Limb (tissue), 2 donors: ENCODE measurements around the gene PHB1.
"Not testable (repeated sequence)": the region's sequence is repeated elsewhere in the genome, so short reads cannot be mapped to it uniquely, and the experiment has no call there.

ENCODE experiments used
- DNase-seq, 2 donors: peaks; one replicate each; pipeline ENCODE4 v3.0.0-alpha.2; 2016; ENCODE audit errors: extremely low spot score in 2 of 2

PHB1 gene

DNA sequence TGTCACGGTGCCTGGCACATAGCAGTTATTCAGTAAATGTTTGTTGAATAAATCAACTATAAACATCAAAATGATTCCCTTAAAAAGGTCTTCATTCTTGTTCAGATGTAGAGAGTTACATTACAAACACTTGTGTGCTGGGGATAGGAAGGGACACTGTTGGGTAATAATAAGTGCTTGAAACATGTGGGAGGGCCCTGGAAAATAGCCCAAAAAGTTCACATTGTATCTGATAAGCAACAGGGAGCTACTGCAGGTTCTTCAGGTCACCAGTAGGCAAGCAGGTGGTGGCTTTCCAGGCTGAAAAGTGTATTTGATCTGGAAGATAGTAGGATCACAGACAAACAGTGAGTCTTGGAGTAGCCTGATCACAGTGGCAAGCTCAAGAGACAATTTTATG, 33.6 kb downstream of the PHB1 start:
- no peak for DNase-seq

DNA sequence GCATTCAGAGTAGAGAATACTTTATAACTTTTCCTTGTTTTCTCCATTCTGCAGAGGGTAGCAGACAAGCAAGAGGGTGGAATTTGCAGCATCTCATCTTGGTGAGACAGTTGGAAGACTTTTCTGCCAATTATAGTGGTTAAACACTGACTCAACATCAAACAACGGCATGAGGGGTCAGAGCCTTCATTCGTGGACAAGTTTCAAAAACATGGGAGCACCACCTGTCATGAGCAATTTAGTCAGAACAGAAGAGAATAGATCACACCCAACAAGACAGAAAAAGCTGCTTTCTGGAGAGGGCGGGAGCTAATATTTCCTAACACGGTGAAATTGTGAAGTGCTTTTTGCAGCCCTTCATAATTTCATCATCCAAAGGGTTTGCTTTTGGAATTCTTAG, 34.8 kb downstream of the PHB1 start:
- DNase-seq, result no peak

GRCh38 chr17:49378311-49378710, 36.4 kb downstream of the PHB1 start:
- no peak for DNase-seq

- DNase-seq, result no peak
Observed at GRCh38 chr17:49375544-49375943, 39.1 kb downstream of the PHB1 start.

DNA sequence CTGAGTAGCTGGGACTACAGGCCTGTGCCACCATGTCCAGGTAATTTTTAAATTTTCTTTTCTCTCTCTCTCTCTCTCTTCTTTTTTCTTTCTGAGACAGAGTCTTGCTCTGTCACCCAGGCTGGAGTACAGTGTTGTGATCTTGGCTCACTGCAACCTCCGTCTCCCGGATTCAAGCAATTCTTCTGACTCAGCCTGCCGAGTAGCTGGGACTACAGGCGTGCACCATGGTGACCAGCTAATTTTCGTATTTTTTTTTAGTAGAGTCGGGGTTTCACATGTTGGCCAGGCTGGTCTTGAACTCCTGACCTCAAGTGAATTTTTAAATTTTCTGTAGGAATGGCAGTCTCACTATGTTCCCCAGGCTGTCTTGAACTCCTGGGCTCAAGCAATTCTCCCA, 41.6 kb downstream of the PHB1 start:
- DNase-seq, result no peak

DNA sequence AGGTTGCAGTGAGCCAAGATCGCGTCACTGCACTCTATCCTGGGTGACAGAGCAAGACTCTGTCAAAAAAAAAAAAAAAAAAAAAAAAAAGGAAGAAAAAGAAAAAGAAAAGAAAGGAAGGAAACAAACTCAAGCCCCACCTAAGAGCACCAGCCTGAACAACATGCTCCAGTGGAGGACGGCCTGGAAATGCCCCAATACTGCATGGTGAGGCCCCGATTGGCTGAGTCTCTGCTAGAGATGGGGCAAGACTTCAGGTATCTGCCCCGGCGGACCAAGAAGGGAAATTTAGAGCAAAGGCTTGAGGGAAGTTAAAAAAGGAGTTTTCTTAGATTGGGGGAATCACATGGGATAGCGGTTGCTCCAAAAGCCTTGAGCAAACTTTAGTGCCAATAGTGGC, 42.3 kb downstream of the PHB1 start:
- DNase-seq, result no peak

GRCh38 chr17:49370971-49371834, 43.5 kb downstream of the PHB1 start:
- no peak for DNase-seq

DNA sequence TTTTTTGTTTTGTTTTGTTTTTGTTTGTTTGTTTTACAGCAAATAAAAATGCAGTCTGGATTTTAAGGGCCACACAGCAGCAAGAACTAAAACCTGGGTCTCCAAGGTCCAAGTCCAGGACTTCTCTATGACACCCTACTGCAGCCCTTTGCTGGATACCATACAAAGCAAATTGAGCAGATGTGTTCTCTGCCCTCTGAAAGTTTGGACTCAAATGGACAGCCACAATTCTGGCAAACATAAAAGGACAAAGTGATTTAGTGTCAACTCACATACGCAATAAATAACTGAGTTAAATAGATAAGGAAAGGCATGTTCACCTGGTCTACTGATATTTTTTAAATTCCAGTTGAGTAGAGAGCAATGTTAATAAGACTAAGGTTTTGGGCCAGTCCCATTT, 44.9 kb downstream of the PHB1 start:
- DNase-seq, result no peak

- no peak for DNase-seq
Observed at GRCh38 chr17:49369089-49369488, 45.6 kb downstream of the PHB1 start.

DNA sequence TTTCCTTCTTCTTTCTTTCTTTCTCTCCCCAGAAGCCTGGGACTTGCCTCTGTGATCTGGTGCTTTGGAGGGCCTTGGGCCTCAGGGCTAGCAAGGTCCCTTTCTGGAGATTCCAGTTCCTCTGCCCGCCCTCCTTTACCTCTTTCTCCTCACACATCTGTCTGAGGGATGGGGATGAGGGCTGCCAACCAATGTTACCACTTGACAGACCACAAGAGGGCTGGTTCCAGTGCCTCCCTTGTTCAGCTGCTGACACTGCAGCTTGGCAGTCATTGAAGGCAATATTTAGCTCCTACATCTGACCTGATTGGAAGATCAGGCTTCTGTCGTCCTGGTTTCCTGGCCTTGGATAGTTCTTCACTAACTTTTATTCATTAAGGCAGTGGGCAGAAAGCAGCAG, 49.0 kb downstream of the PHB1 start:
- no peak for DNase-seq

DNA sequence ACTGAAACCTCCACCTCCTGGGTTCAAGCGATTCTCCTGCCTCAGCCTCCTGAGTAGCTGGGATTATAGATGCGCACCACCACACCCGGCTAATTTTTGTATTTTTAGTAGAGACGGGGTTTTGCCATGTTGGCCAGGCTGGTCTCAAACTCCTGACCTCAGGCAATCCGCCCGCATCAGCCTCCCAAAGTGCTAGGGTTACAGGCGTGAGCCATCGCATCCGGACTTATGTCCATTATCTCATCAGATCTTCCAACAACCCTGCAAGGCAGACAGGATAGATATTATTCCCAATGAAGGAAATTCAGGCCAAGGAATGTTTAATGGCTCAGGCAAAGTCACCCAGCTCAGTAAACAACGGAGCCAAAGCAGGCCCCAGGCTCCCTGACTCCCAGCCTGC, 49.6 kb downstream of the PHB1 start:
- DNase-seq, result not testable (repeated sequence)

DNA sequence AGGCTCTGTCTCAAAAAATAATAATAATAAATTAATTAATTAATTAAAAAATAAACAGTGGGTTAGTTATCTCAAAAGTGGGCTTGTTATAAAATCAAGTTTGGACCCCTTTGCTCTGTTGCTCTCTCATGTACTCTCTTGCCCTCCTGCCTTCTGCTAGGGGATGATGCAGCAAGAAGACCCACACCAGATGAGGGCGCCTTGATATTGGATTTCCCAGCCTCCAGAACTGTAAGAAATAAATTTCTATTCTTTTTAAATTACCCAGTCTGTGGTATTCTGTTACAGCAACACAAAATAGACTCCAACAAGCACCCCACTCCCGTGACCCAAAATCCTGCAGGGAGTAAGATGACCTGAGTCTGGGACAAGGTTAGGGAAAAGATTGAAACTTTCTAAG, 50.6 kb downstream of the PHB1 start:
- DNase-seq, result no peak

DNA sequence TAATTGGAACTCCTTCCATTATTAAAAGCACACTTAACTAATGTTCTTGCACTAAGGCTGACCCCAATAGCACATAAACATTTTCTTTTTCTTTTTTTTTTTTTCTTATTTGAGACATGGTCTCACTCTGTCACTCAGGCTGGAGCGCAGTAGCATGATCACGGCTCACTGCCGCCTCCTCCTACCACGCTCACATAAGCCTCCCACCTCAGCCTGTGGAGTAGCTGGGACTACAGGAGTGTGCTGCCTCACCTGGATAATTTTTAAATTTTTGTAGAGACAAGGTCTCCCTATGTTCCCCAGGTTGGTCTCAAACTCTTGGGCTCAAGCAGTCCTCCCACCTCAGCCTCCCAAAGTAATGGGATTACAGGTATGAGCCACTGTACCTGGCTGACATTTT, 51.4 kb downstream of the PHB1 start:
- no peak for DNase-seq

DNA sequence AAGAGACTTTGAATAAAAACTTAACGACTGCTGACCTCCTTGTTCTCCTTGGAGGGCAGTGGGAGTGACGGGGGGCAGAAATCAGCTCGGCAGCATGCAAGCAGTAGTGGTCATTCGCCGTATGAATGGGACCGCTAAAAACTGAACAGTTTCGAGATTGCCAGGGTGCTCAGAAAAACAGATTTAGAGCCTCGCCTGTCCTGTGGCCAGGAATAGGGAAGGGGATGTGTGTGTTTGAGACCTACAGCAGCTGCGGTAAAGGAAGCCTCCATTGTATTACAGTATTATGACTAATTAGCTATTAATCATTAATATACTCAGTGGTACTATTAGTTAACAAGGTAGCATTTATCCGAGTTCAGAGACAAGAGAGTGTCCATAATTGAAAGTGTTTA, 52.0 kb downstream of the PHB1 start:
- no peak for DNase-seq

- DNase-seq, result peak; percentile 90 to 97
Observed at GRCh38 chr17:49361902-49362722, 52.6 kb downstream of the PHB1 start, which contains the start of gene ZNF652. Gene ZNF652 (minus strand): TSS chr17:49362250. CDS start chr17:49317725, 44,525 bp downstream.

DNA sequence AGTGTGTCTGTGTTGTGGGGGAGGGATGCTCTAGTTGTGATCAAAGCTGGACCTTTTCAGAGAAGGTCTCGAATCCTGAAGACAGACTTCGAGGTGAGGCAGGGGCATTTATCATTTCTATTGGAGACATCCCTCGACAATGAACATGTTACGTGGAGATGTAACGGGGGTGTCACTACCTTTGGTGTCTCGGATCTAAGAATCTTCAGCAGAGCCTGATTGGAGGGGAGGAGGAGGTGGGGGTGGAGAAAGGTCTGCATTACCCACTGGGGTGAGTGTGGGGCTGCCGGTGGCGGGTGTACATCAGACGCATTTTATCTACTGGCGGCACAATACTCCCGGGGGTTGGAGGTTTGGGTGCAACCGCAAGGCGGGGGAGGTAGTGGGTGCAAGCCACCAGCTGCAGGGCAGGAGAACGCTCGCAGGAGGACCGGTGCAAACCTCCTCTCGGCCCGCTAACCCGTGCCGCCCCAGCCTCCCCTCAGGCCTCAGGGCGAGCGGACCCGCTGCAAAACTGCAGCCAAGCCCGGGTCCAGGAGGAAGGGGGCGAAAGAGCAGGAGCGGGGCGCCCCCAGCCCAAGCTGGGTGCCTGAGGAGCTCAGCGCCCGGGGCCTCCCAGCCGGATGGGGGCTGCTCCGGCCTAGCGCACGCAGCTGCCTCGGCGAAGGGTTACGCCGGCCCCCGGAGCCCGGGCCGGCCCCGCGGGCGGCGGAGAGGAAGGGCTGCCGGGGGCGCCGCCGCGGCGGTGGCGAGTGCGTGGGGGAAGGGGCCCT, 53.4 kb downstream of the PHB1 start:
- DNase-seq, result no peak

GRCh38 chr17:49360796-49361128, 53.9 kb downstream of the PHB1 start:
- no peak for DNase-seq

DNA sequence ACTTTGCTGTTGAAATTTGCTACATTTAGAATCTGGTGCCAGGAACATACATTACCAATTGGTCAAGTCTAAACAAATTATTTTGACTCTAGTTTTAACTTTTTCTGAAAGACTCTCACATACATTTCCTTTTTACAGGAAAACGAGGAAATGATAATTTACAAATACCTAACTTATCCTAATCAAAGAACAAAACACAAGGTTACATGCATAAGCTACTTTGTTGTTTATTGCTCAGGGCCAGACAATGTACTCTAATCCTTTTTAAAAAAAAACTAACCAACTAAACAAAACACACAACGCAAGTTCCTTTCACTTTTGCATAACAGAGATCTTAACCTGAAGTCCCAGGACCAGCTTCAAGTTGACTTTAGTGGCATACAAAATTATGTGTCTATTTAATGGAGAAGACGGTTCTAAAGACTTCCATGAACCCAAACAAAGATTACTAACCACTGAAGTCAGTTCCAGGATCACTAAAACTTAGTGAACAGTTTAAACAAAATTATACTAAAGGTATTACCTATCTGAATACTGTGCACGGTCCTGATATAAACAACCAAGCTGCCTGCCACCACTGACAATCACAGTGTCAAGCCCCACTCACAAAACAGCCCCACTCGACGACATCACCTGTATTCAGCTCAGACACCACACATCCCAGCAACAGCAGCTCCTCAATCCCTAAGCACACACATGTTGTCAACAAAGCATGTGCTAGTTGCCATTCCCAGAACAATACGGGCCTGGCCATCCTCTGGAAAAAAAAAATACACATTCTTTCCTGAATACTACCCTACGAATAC, 54.5 kb downstream of the PHB1 start:
- no peak for DNase-seq

DNA sequence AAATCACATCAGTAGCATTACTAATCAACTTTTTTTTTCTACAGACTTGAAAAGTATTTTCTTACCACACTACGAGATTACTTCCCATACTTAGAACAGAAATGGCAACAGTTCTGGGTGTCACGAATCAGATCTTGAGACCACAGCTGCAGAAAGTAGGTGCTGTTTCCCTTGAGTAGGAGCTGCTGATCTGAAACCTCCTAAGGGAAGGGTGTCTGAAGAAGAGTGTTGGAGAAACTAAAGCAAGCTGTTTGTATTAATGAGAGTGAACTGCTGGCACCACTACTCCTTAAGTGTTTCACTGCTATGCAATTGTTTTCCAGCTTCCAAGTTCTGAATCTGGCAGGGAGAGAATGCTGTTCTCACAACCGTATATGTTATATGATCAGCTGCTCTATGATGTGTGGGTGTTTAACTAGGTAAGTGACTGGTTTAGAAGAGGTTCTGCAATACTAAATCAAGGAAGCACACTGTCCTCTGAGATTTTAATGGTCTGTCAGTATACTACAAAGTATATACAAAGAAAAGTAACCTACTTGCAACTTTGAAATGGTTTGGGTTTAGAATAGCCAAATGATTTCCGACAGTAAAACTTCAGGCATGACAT, 55.9 kb downstream of the PHB1 start:
- DNase-seq, result no peak

DNA sequence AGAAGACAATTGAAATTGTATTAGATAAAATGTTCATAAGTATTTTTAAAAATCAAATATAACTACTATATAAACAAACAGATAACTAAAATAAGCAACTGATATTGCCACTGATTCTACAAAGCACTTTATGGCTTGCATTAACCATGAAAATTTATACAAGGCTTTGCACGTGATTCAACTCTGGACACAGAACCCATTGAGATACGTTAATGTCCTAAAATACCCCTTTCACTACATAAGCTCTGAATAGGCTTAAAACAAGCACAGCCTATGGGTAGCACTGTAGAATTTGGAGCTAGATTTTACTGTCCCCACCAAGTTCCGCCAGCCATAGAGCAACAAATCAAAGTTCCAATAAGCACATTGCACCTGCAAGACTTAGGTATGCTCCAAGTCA, 57.2 kb downstream of the PHB1 start:
- DNase-seq, result no peak

- DNase-seq, result no peak
Observed at GRCh38 chr17:49356320-49356719, 58.4 kb downstream of the PHB1 start.
